GM18870 (cell line): Measurements from ENCODE around the gene DENND2D.
"Not testable (repeated sequence)": the region's sequence is repeated elsewhere in the genome, so short reads cannot be mapped to it uniquely, and the experiment has no call there.

Experiments
- ATAC-seq: cut with Tn5 transposase; IDR thresholded peaks from one replicate; pipeline ENCODE4 v1.9.1; 2021; ENCODE audit warnings: moderate library complexity; ENCODE audit not compliant: unreplicated experiment

Gene DENND2D

DNA sequence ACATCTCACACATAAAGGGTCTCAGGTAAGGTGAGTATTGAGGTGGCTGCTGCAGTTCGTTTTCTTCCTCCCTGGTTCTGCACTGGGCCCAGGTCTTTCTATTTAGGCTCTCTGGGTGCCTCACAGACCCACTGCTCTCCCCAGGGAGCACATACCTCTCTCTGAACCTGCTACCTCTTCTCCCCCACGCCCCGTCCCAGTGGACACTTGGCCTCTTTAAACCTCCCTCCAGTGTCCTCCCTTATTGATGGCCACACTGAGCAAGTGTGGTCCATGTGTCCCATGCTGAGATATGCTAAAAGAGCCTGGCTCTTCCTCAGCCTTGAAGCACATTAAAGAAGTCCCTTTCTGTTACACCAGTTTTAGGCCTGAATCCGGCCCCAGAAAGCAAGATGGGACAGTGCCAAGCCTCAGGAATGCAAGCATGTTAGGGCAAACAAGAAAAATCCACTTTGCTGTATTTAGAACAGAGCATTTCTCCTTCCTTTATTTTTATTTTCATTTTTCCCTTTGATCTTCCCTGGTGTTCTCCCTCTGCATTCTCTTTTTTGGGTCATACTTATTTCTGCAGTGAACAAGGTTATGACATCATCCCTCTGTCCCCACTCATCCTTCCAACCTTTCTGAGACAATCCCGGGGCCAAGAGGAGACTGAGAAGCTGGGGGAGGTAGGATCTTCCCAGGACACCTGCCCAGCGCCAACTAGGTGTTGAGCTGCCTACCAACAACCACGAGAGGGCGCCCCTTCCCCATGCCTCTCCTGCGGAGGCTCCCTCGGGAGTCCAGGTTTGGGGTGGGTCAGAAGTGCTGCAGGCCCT, 22.1 kb upstream of the DENND2D start:
- no peak for ATAC-seq

DNA sequence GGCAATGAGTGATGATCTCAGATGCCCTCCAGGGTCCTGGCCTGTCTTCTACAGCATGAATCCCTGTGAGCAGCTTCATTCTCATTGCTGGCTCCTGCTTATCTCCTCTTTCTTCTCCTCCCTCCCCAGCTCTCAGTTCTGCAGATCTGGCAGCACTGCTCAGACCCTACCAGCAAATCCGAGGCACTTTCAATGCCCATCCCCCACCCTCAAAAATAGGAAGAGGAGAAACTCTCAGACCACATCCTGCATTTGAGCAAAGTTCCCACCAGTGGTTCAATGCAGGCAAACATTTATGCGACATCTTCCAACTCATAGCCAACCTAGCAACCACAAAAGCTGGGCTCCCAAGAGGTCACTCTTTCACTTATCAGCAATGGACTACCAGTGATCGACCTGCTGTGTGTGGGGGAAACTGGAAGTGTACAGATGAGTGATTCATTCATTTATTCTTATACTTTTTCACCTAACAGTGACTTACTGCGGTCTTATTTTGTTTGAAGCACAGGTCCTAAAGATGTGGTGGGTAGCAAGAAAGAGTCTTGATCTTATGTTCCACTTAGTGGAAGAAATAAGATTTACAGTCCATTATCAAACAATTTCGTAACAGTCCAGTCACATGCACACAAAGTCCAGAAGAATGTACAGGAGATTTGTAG, 21.3 kb upstream of the DENND2D start:
- ATAC-seq, result peak; percentile 62

GRCh38 chr1:111221276-111221632, 20.8 kb upstream of the DENND2D start:
- ATAC-seq, result no peak

DNA sequence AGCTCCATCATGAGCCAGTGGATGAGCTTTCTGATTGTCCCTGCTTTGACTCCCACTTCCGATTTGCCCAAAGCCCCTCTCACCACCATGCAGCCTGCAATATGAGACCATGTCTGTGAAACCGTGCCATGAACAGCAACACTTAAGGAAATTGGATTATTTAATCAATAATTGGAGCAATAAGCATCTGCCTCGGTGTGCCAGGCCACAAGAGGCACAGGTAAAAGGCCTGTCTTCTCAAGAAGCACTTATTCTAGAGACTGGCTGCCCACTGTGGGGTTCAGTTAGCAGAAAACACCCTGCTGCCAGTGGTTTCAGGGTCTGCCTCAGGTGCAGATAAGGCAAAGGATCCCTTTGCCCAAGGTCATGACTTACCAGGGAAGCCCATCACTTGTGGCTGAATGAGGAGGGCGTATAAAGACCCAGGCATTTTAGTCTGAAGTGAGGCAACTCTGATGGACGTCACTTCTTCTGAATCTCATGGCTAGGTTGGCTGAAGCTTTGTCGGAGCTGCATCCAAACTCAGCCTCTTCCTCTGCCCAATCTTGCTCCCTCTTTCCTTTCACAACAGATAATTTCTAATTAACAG, 19.9 kb upstream of the DENND2D start:
- no peak for ATAC-seq

- peak; percentile 19 for ATAC-seq
Measured at GRCh38 chr1:111219557-111220286, 19.3 kb upstream of the DENND2D start.

DNA sequence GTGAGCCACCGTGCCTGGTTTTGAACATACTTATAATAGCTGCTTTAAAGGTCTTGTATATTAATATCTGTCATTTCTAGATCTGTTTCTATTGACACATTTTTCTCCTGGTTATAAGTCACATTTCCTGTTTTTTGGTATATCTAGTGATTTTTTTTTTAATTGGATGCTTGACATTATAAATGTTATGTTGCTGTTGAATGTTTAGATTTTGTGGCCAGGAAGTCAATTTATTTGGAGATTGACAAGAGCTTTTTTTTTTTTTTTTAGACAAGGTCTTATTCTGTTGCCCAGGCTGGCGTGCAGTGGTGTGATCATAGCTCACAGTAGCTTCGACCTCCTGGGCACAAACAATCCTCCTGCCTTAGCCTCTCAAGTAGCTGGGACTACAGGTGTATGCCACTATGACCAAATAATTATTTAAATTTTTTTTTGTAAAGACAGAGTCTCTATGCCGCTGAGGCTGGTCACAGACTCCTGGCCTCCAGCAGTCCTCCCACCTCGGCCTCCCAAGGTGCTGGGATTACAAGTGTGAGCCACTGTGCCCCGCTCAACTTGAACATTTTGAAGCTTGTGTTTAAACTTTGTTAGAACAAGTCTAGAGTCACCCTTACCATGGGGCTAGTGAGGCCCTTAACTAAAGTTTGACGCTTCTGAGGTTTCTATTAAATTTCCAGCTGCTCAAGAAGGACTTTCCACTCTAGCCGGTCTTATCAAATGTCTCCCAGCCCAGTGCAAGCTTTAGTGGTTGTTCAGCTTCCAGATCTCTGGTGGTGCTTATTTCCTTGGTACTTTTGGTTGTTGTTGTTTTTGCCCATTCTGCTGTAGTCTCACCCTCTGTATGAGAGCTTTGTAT, 18.5 kb upstream of the DENND2D start:
- ATAC-seq, result no peak

GRCh38 chr1:111217183-111217910, 16.9 kb upstream of the DENND2D start:
- no peak for ATAC-seq

DNA sequence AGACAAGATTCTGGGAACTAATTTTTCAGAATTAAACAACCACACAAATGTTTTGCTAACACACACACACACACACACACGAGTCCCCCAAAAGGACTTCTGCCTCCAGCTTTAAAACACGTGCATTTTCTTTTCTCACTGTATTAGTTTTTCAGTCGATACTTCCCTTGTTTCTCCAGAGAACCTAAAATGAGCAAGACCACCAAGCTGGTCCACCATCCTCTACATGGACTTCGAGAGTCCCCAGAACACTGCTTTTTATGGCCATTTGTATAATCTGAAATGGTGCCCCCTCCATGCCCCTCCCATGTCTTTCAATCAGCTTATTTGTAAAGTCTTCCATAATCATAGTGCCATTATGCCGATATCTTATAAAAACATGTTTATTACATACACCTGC, 16.3 kb upstream of the DENND2D start:
- no peak for ATAC-seq

DNA sequence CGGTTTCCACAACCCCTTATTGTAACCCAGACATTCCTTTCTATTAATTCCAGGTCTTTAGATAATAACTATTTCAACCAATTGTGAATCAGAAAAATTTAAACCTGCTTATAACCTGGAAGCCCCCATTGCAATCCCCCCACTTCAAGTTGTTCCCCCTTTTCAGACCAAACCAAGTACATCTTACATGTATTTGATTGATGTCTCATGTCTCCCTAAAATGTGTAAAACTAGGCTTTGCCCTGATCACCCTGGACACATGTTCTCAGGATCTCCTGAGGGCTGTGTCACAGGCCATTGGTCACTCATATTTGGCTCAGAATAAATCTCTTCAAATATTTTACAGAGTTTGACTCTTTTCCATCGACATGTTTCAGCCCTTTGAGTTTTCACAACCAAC, 14.8 kb upstream of the DENND2D start:
- not testable (repeated sequence) for ATAC-seq

- ATAC-seq, result no peak
Measured at GRCh38 chr1:111214884-111215283, 14.4 kb upstream of the DENND2D start.

- no peak for ATAC-seq
Measured at GRCh38 chr1:111214074-111214801, 13.8 kb upstream of the DENND2D start.

- no peak for ATAC-seq
Measured at GRCh38 chr1:111213412-111213811, 13.0 kb upstream of the DENND2D start.

DNA sequence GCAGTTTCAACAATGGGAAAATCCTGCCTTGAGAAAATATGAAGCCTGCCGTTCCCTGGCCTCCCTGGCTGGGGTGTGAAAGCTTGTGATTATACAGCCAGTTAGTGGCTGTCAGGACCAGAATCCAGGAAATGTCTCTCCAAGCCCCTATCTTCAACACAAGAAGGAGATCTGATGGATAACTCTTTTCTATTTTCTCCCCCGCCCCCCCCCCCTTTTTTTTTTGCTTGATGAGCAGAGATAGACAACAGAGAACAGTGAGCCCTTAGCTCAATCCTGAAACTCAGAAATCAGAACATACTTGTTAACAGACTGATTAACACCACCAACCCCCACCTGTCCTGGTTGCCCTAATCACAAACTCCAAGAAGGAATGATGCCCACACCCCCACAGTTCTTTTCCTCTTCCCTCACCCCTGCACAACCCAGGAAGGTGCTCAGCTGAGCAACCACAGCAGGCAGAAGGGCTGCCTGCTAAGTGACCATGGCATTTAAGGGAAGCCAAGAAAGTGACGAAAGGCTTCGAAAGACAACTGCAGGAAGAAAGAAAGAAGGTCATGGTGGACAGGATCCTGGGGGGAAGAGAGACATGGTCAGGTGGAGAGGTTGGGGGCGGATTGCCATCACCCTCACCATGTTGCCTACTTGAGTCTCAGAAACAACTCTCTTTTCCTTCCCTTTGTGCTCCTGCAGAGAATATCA, 12.3 kb upstream of the DENND2D start:
- no peak for ATAC-seq

DNA sequence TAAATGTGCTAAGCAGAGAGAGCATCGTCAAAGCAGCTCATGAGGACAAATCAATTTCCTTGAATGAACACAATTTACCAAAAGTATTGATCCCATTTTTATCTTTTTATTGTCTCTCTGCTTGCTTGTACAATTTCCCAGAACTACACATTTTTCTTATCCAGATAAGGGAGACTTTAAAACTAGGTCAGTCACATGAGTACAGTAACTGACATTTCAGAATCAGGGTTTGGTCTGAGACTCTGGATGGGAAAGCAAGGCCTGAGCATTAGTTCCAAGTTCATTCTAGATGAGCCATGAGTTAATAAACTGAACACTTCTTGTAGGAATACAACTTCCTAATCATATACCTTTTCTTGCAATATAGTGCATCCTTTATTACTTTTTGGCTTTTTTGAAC, 11.5 kb upstream of the DENND2D start:
- no peak for ATAC-seq

- ATAC-seq, result no peak
Measured at GRCh38 chr1:111209622-111210021, 9.2 kb upstream of the DENND2D start.

- ATAC-seq, result no peak
Measured at GRCh38 chr1:111208921-111209320, 8.5 kb upstream of the DENND2D start.

GRCh38 chr1:111205714-111206050, 5.2 kb upstream of the DENND2D start:
- no peak for ATAC-seq

- no peak for ATAC-seq
Measured at GRCh38 chr1:111204983-111205713, 4.7 kb upstream of the DENND2D start.
